Liver (tissue), 3 donors: Measurements from ENCODE around the gene NELL1.

ENCODE experiments used
- CTCF ChIP-seq: fragments of 150-350 bp; IDR thresholded peaks from 2 replicates; pipeline ENCODE4 v1.5.1; 2017; ENCODE audit warnings: improper control_type of control experiment, low read depth, low read length; ENCODE audit not compliant: missing input control
- FOXA1 ChIP-seq: IDR thresholded peaks from 2 replicates; pipeline ENCODE4 v1.6.1; 2016; ENCODE audit warnings: antibody characterized with exemption
- GABPA ChIP-seq, 2 donors: IDR thresholded peaks in 1 of 2; conservative IDR thresholded peaks in 1 of 2; 2 replicates each; pipeline ENCODE4 v1.6.1; 2016; ENCODE audit warnings: antibody characterized with exemption in 2 of 2, mild to moderate bottlenecking in 1 of 2, moderate library complexity in 1 of 2
- RAD21 ChIP-seq, 2 donors: IDR thresholded peaks; 2 replicates each; pipeline ENCODE4 v1.6.1; 2016; ENCODE audit warnings: antibody characterized with exemption in 2 of 2, mild to moderate bottlenecking in 2 of 2
- REST ChIP-seq: IDR thresholded peaks from 2 replicates; pipeline ENCODE4 v1.6.1; 2016; ENCODE audit warnings: antibody characterized with exemption, mild to moderate bottlenecking
- YY1 ChIP-seq: IDR thresholded peaks from 2 replicates; pipeline ENCODE4 v1.6.1; 2016; ENCODE audit warnings: antibody characterized with exemption, mild to moderate bottlenecking
- donor health status: healthy.
- donor health status: healthy.

GRCh38 chr11:21615955-21616371 lies 946.6 kb downstream of the NELL1 start:
- no peak for TF ChIP-seq FOXA1
- TF ChIP-seq CTCF, result no peak
- TF ChIP-seq REST, result no peak
- TF ChIP-seq RAD21 (IDR thresholded peaks at IDR 0.05), result no peak
- TF ChIP-seq GABPA (IDR thresholded peaks at IDR 0.05 in 1 of 2, conservative IDR thresholded peaks at IDR 0.05 in 1 of 2), result no peak
- TF ChIP-seq YY1, result no peak
